GM12878 (cell line): ENCODE data around the gene NDEL1. TPM values are rescaled to one million over a fixed set of nuclear protein-coding genes. Genes with fewer than 3 reads are reported as not detected.

Source experiments
- ATAC-seq: fragments of 200-7000 bp; cut with Tn5 transposase; 3 replicates; pipeline ENCODE4 v1.9.1; 2020; ENCODE audit warnings: mild to moderate bottlenecking, moderate library complexity
- BruUV-seq: library from RNA; stranded (reverse); fragments of 400-500 nt; replicated peaks from 2 replicates; lab custom pipeline; 2021; lab: Mats Ljungman, UMichigan
- CTCF ChIA-PET: fragments of 300-600 bp; sonication (Branson Sonifier 250); formaldehyde crosslinking; extraction: SDS; loops from one replicate; lab custom pipeline; 2021; ENCODE audit warnings: inconsistent platforms; lab: Yijun Ruan, JAX
- POLR2A ChIA-PET: fragments of 350-600 bp; formaldehyde crosslinking; extraction: SDS; loops from one replicate; lab custom pipeline; 2021; ENCODE audit warnings: inconsistent platforms; lab: Charles Lee
- RAD21 ChIA-PET: fragments of 300-600 bp; sonication (Branson Sonifier 250); formaldehyde crosslinking; loops from one replicate; lab custom pipeline; 2023; ENCODE audit warnings: antibody characterized with exemption; ENCODE audit not compliant: unreplicated experiment; lab: Charles Lee
- SMC1A ChIA-PET: fragments of 300-600 bp; sonication (Branson Sonifier 250); formaldehyde crosslinking; loops from one replicate; lab custom pipeline; 2023; ENCODE audit not compliant: unreplicated experiment, uncharacterized antibody; lab: Charles Lee
- DNase-seq: peaks from one replicate; pipeline ENCODE4 v3.0.0-alpha.2; 2011; ENCODE audit warnings: low read depth, low spot score
- FAIRE-seq: peaks from 3 replicates; lab custom pipeline; 2011; peaks lifted over from hg19 to GRCh38; lab: Jason Lieb, UNC
- H2AFZ ChIP-seq: 2 replicates; pipeline ENCODE4 v1.6.0; 2011; ENCODE audit warnings: low read depth, low read length, control low read depth; ENCODE audit not compliant: control insufficient read depth
- H3K27ac ChIP-seq: 2 replicates; pipeline ENCODE4 v1.5.1; 2011; ENCODE audit warnings: control low read depth; ENCODE audit not compliant: control insufficient read depth, insufficient read depth
- H3K27me3 ChIP-seq, 2 experiments: replicated peaks in 1 of 2; 2 replicates each; pipeline versions ENCODE4 v1.6.0 to v1.6.1; 2011; ENCODE audit warnings: low read length in 1 of 2; ENCODE audit not compliant: control insufficient read depth in 2 of 2, insufficient read depth in 2 of 2
- H3K36me3 ChIP-seq, 2 experiments: 2 replicates each; pipeline ENCODE4 v1.5.1; 2011; ENCODE audit warnings: low read length in 1 of 2; ENCODE audit not compliant: control insufficient read depth in 2 of 2, insufficient read depth in 2 of 2
- H3K4me1 ChIP-seq: 2 replicates; pipeline ENCODE4 v1.6.1; 2011; ENCODE audit warnings: mild to moderate bottlenecking, low read length, moderate library complexity, mixed read lengths; ENCODE audit not compliant: control insufficient read depth, insufficient read depth
- H3K4me2 ChIP-seq: 2 replicates; pipeline ENCODE4 v1.6.0; 2011; ENCODE audit warnings: control low read depth; ENCODE audit not compliant: control insufficient read depth, insufficient read depth
- H3K4me3 ChIP-seq: fragments of 200-600 bp; sonication (generic); 2 replicates; pipeline ENCODE4 v1.5.1; 2016
- H3K79me2 ChIP-seq: 2 replicates; pipeline ENCODE4 v1.6.0; 2011; ENCODE audit warnings: low read length; ENCODE audit not compliant: control insufficient read depth, insufficient read depth
- H3K9ac ChIP-seq: 2 replicates; pipeline ENCODE4 v1.8.0; 2011; ENCODE audit warnings: low read length, control low read depth, mixed read lengths; ENCODE audit not compliant: control insufficient read depth, insufficient read depth
- H3K9me3 ChIP-seq: replicated peaks from 3 replicates; pipeline ENCODE4 v1.5.1; 2011; ENCODE audit warnings: mild to moderate bottlenecking, low read length; ENCODE audit not compliant: control insufficient read depth, insufficient read depth
- H4K20me1 ChIP-seq: 2 replicates; pipeline ENCODE4 v1.6.0; 2011; ENCODE audit not compliant: control insufficient read depth, insufficient read depth
- CBX3 ChIP-seq: fragments of 200-600 bp; sonication (generic); IDR thresholded peaks from 2 replicates; pipeline ENCODE4 v1.6.1; 2016; ENCODE audit warnings: low read depth, borderline replicate concordance
- EP300 ChIP-seq, 2 experiments: fragments of 150-350 bp in 1 of 2; IDR thresholded peaks; 2 replicates each; pipeline ENCODE4 v1.6.1; 2011 to 2012; ENCODE audit warnings: low read depth in 2 of 2, low read length in 2 of 2, borderline replicate concordance in 1 of 2, improper control_type of control experiment in 1 of 2, inconsistent platforms in 1 of 2; ENCODE audit not compliant: control insufficient read depth in 1 of 2
- GABPA ChIP-seq: IDR thresholded peaks from 2 replicates; pipeline ENCODE4 v1.6.1; 2014; ENCODE audit warnings: antibody characterized with exemption, low read depth, mild to moderate bottlenecking, inconsistent platforms
- KAT2A ChIP-seq: conservative IDR thresholded peaks from 2 replicates; pipeline ENCODE4 v1.6.1; 2011; ENCODE audit warnings: low read depth, low read length; ENCODE audit not compliant: control insufficient read depth
- MXI1 ChIP-seq: fragments of 150-350 bp; IDR thresholded peaks from 2 replicates; pipeline ENCODE4 v1.6.1; 2011; ENCODE audit warnings: low read depth, mild to moderate bottlenecking, inconsistent platforms, low read length, improper control_type of control experiment
- NFXL1 ChIP-seq: fragments of 450-650 bp; IDR thresholded peaks from 2 replicates; pipeline ENCODE4 v1.6.1; 2017; ENCODE audit warnings: antibody characterized with exemption, mild to moderate bottlenecking, borderline replicate concordance
- POLR2A ChIP-seq: IDR thresholded peaks from 2 replicates; pipeline ENCODE4 v1.6.1; 2011; ENCODE audit warnings: low read depth, mild to moderate bottlenecking, low read length
- RELA ChIP-seq: fragments of 450-650 bp; IDR thresholded peaks from 2 replicates; pipeline ENCODE4 v1.8.0; 2014; ENCODE audit warnings: borderline replicate concordance; ENCODE audit not compliant: partially characterized antibody
- YBX1 ChIP-seq: fragments of 450-650 bp; IDR thresholded peaks from 2 replicates; pipeline ENCODE4 v1.6.1; 2016; ENCODE audit warnings: antibody characterized with exemption
- YY1 ChIP-seq: IDR thresholded peaks from 2 replicates; pipeline ENCODE4 v1.6.1; 2011; ENCODE audit warnings: low read depth, mild to moderate bottlenecking, low read length
- ZBED1 ChIP-seq: IDR thresholded peaks from 2 replicates; pipeline ENCODE4 v1.6.1; 2016; ENCODE audit warnings: borderline replicate concordance
- WGBS: methylation state at CpG from one replicate; pipeline ENCODE4 v1.1.6; 2016; ENCODE audit warnings: low lambda C conversion rate; ENCODE audit not compliant: insufficient replicate concordance, insufficient coverage; ENCODE audit errors: missing lambda C conversion rate; 5-methylcytosine and 5-hydroxymethylcytosine counted together
- in situ Hi-C: fragments of 300-500 bp; cut with MboI; formaldehyde crosslinking; loops from 9 replicates; pipeline ENCODE4 v1.14.3; 2018; ENCODE audit warnings: mixed read lengths
- intact Hi-C: fragments of 100-400 bp; cut with micrococcal nuclease; formaldehyde crosslinking; loops from one replicate; pipeline ENCODE4 v1.14.2; 2022; ENCODE audit not compliant: unreplicated experiment
- polyA plus RNA-seq, 11 experiments: library from polyadenylated mRNA; depleted of rRNA in 4 of 11; unstranded in 6 of 11; stranded (reverse) in 5 of 11; fragments of >200 nt; fragmentation: Nextera tagmentation in 4 of 11; fragmentation: Illumina TruSeq in 1 of 11; extraction: Ambion mirVana in 4 of 11; extraction: Trizol in 1 of 11; gene quantifications; 1 replicate in 1 of 11; 2 replicates in 10 of 11; pipeline versions ENCODE4 v1.2.1 to v1.2.3, GENCODE V29; 2011 to 2016; ENCODE audit warnings: inconsistent platforms in 2 of 11, missing spikeins in 2 of 11, low read depth in 1 of 11
- total RNA-seq, 4 experiments: library from RNA; depleted of rRNA in 3 of 4; stranded (reverse); fragments of >200 nt in 3 of 4; fragmentation: Illumina TruSeq in 1 of 4; extraction: Trizol in 1 of 4; gene quantifications; 2 replicates each; pipeline versions ENCODE4 v1.2.1 to v1.2.3, GENCODE V29; 2013 to 2021
- TF ChIP-seq, protein P1 (sequence below): fragments of 450-650 bp; IDR thresholded peaks from 2 replicates; pipeline ENCODE4 v1.6.1; 2016; ENCODE audit warnings: mild to moderate bottlenecking, moderate library complexity, borderline replicate concordance
- TF ChIP-seq, protein P2 (sequence below): fragments of 450-650 bp; IDR thresholded peaks from 2 replicates; pipeline ENCODE4 v1.6.1; 2017; ENCODE audit warnings: mild to moderate bottlenecking
- TF ChIP-seq, protein P3 (sequence below): fragments of 150-350 bp; IDR thresholded peaks from 2 replicates; pipeline ENCODE4 v1.6.1; 2016; ENCODE audit warnings: low read depth, low read length

Gene NDEL1
- total and polyA plus RNA-seq, 10 of the 15 experiments (the other 5 are each of a cell fraction or from before 2014, with no cell fraction given) = 0.72 to 41.5 (median 29.9) TPM

- ChIA-PET RAD21 (no interaction called here), POLR2A (interaction anchor here (0.5 kb wide), 1 partner anchor 173 kb away, joined by 3 read pairs; no protein-coding TSS in a partner anchor), SMC1A (no interaction called here), CTCF (no interaction called here)
- no peak for FAIRE-seq
- 98% methylated on average over 3 of the region's 3 CpGs for WGBS
- intact Hi-C loops (no loop called here), in situ Hi-C loops (no loop called here)
- Histone ChIP-seq H3K9ac (no peak overlapping the region), H3K79me2 (no peaks in the 10 kb centered on the region; the same call in 1 of the 2 replicates), H3K4me3 (no peak overlapping the region), H3K27ac (no peak overlapping the region), H3K9me3 (no peaks in the 10 kb centered on the region), H3K4me2 (no peak overlapping the region), H2AFZ (no peak overlapping the region), H3K27me3 (no peaks in the 10 kb centered on the region), H4K20me1 (no peaks in the 10 kb centered on the region), H3K36me3 (peaks cover 19 to 30% of the 10 kb centered on the region in 2 experiments), H3K4me1 (no peaks in the 10 kb centered on the region)
- ATAC-seq = no peak
- no peak for DNase-seq
- no TSS peak for BruUV-seq
- TF ChIP-seq, protein P1, sequence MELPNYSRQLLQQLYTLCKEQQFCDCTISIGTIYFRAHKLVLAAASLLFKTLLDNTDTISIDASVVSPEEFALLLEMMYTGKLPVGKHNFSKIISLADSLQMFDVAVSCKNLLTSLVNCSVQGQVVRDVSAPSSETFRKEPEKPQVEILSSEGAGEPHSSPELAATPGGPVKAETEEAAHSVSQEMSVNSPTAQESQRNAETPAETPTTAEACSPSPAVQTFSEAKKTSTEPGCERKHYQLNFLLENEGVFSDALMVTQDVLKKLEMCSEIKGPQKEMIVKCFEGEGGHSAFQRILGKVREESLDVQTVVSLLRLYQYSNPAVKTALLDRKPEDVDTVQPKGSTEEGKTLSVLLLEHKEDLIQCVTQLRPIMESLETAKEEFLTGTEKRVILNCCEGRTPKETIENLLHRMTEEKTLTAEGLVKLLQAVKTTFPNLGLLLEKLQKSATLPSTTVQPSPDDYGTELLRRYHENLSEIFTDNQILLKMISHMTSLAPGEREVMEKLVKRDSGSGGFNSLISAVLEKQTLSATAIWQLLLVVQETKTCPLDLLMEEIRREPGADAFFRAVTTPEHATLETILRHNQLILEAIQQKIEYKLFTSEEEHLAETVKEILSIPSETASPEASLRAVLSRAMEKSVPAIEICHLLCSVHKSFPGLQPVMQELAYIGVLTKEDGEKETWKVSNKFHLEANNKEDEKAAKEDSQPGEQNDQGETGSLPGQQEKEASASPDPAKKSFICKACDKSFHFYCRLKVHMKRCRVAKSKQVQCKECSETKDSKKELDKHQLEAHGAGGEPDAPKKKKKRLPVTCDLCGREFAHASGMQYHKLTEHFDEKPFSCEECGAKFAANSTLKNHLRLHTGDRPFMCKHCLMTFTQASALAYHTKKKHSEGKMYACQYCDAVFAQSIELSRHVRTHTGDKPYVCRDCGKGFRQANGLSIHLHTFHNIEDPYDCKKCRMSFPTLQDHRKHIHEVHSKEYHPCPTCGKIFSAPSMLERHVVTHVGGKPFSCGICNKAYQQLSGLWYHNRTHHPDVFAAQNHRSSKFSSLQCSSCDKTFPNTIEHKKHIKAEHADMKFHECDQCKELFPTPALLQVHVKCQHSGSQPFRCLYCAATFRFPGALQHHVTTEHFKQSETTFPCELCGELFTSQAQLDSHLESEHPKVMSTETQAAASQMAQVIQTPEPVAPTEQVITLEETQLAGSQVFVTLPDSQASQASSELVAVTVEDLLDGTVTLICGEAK = no peak
- no peak for TF ChIP-seq POLR2A
- no peak for TF ChIP-seq EP300 (IDR thresholded peaks at IDR 0.05; ENCODE audit: borderline replicate concordance in 1 of 2, control insufficient read depth in 1 of 2, low read depth in 2 of 2, low read length in 2 of 2)
- no peak for TF ChIP-seq RELA
- TF ChIP-seq ZBED1 = no peak
- TF ChIP-seq, protein P2, sequence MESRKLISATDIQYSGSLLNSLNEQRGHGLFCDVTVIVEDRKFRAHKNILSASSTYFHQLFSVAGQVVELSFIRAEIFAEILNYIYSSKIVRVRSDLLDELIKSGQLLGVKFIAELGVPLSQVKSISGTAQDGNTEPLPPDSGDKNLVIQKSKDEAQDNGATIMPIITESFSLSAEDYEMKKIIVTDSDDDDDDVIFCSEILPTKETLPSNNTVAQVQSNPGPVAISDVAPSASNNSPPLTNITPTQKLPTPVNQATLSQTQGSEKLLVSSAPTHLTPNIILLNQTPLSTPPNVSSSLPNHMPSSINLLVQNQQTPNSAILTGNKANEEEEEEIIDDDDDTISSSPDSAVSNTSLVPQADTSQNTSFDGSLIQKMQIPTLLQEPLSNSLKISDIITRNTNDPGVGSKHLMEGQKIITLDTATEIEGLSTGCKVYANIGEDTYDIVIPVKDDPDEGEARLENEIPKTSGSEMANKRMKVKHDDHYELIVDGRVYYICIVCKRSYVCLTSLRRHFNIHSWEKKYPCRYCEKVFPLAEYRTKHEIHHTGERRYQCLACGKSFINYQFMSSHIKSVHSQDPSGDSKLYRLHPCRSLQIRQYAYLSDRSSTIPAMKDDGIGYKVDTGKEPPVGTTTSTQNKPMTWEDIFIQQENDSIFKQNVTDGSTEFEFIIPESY = no peak
- no peak for TF ChIP-seq GABPA
- TF ChIP-seq, protein P3, sequence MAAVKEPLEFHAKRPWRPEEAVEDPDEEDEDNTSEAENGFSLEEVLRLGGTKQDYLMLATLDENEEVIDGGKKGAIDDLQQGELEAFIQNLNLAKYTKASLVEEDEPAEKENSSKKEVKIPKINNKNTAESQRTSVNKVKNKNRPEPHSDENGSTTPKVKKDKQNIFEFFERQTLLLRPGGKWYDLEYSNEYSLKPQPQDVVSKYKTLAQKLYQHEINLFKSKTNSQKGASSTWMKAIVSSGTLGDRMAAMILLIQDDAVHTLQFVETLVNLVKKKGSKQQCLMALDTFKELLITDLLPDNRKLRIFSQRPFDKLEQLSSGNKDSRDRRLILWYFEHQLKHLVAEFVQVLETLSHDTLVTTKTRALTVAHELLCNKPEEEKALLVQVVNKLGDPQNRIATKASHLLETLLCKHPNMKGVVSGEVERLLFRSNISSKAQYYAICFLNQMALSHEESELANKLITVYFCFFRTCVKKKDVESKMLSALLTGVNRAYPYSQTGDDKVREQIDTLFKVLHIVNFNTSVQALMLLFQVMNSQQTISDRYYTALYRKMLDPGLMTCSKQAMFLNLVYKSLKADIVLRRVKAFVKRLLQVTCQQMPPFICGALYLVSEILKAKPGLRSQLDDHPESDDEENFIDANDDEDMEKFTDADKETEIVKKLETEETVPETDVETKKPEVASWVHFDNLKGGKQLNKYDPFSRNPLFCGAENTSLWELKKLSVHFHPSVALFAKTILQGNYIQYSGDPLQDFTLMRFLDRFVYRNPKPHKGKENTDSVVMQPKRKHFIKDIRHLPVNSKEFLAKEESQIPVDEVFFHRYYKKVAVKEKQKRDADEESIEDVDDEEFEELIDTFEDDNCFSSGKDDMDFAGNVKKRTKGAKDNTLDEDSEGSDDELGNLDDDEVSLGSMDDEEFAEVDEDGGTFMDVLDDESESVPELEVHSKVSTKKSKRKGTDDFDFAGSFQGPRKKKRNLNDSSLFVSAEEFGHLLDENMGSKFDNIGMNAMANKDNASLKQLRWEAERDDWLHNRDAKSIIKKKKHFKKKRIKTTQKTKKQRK = no peak
- TF ChIP-seq KAT2A = no peak
- no peak for TF ChIP-seq YBX1
- no peak for TF ChIP-seq NFXL1
- TF ChIP-seq YY1 = no peak
- no peak for TF ChIP-seq CBX3
- TF ChIP-seq MXI1 = no peak
Observed at GRCh38 chr17:8466456-8466855, 30.8 kb downstream of the NDEL1 start.
